CD4-positive, alpha-beta T cell treated with Interleukin-12 subunit alpha and Interleukin-12 subunit beta, for 1 hour (primary cell): Measurements from ENCODE around the gene WWOX.

Experiments used
- DNase-seq: peaks from one replicate; pipeline ENCODE4 v3.0.0-alpha.2; 2020

WWOX gene

GRCh38 chr16:78483124-78483992 lies 383.9 kb downstream of the WWOX start:
- DNase-seq: no peak

- DNase-seq: no peak
Observed at GRCh38 chr16:78484509-78485058, 385.1 kb downstream of the WWOX start.

- DNase-seq: no peak
Observed at GRCh38 chr16:78485188-78485916, 385.9 kb downstream of the WWOX start.

- no peak for DNase-seq
Observed at GRCh38 chr16:78485917-78486257, 386.4 kb downstream of the WWOX start.

- no peak for DNase-seq
Observed at GRCh38 chr16:78487471-78487870, 388.0 kb downstream of the WWOX start.

GRCh38 chr16:78489072-78489471 lies 389.6 kb downstream of the WWOX start:
- no peak for DNase-seq

GRCh38 chr16:78489631-78490030 lies 390.2 kb downstream of the WWOX start:
- DNase-seq: no peak

GRCh38 chr16:78490431-78490830 lies 391.0 kb downstream of the WWOX start:
- DNase-seq: no peak

GRCh38 chr16:78490847-78491246 lies 391.4 kb downstream of the WWOX start:
- no peak for DNase-seq

- DNase-seq: no peak
Observed at GRCh38 chr16:78493573-78493972, 394.1 kb downstream of the WWOX start.

- DNase-seq: no peak
Observed at GRCh38 chr16:78494105-78494504, 394.7 kb downstream of the WWOX start.

GRCh38 chr16:78494674-78495073 lies 395.2 kb downstream of the WWOX start:
- DNase-seq: no peak

GRCh38 chr16:78496189-78496588 lies 396.7 kb downstream of the WWOX start:
- DNase-seq: no peak

- DNase-seq: no peak
Observed at GRCh38 chr16:78499399-78499798, 399.9 kb downstream of the WWOX start.

- DNase-seq: no peak
Observed at GRCh38 chr16:78500659-78501270, 401.3 kb downstream of the WWOX start.

GRCh38 chr16:78501744-78502143 lies 402.3 kb downstream of the WWOX start:
- no peak for DNase-seq

- no peak for DNase-seq
Observed at GRCh38 chr16:78502812-78503350, 403.4 kb downstream of the WWOX start.

- DNase-seq: peak; percentile 62
Observed at GRCh38 chr16:78503602-78504001, 404.1 kb downstream of the WWOX start.

GRCh38 chr16:78504401-78504851 lies 405.0 kb downstream of the WWOX start:
- no peak for DNase-seq

- no peak for DNase-seq
Observed at GRCh38 chr16:78505036-78505435, 405.6 kb downstream of the WWOX start.

GRCh38 chr16:78505544-78506366 lies 406.3 kb downstream of the WWOX start:
- no peak for DNase-seq
